Middle frontal gyrus (tissue), 1 donor: ENCODE measurements around the gene MOGAT3.
A peak's percentile ranks its signal among the peaks of the same experiment; 100 is the strongest.

Experiments
- DNase-seq: peaks from one replicate; pipeline ENCODE4 v3.0.0-alpha.2; 2015; ENCODE audit warnings: low spot score; ENCODE audit errors: extremely low spot score

Gene MOGAT3

DNA sequence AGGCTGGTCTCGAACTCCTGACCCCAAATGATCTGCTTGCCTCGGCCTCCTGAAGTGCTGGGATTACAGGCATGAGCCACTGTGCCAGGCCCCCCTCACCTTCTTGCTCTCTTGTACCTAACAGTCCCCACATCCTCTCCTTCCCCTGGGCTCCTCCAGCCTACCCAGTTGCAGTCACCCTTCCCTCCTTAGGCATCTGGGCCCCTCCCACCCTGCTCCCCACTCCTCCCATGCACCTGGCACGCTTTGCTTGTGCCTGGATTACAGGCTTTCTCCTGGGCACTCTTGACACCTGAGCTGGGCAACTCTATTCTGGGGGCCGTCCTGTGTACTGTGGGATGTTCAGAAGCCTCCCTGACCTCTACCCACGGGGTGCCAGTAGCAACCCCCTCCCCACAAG is 33.8 kb upstream of the MOGAT3 start:
- DNase-seq = no peak

DNA sequence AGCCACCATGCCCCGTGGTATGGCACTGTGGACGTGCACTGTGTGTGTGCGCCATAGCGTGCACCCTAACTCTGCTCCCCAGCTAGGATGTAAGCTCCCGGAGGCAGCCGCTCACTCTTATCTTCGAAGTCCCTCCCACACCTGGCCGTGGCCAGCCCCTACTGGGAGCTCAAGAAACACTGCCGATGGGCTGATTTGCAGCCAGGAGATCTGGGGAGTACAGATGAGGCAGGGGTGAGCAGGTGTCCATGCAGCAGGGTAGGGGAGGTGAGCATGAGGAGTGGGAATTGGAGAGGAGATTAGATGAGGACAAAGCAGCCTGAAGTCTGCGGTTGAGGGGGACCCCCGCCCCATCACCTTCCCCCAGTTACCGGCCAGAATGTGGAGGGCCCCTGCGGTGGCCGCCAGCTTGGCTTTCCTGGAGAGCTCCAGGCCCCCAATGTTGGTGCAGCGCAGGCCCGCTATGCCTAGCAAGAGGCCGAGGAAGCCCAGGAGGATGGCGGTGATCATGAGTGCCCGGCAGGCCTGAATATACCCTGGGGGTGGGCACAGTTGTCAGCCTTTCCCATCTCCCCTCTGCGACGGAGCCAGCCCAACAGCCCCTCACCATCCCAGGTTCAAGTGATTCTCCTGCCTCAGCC is 33.2 kb upstream of the MOGAT3 start:
- DNase-seq = no peak

DNA sequence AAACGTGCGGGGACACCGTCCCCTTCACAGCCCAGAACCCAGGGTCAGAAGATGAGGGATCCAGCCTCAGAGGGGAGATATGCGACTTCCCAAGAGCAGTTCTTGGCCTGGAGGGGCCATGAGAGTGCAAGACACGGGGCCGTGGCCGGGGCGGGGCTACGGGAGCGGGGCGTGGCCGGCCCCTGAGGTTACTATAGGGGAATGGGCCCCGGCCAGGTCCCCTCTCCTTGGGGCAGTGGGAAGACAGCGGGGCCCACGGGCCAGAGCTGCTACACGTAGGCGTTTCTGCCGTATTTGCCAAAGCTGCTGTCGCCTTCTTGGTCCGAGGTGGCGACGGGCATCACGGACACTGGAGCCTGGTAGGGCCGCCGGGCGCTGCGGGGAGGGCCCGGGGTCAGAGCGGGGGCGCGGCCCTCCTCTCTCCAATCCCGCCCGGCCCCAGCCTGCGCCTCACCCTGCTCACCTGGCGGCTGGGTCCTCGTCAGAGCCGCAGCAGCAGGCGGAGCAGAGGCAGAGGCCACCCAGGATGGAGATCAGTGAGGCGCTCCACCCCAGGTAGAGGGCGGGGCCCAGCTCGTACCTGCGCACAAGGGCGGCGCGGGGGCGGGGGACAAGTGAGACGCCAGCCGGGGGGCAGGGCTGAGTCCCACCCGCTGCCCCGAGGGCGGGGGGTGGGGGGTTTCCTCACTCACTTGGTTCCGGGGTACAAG is 31.5 kb upstream of the MOGAT3 start:
- no peak for DNase-seq

DNA sequence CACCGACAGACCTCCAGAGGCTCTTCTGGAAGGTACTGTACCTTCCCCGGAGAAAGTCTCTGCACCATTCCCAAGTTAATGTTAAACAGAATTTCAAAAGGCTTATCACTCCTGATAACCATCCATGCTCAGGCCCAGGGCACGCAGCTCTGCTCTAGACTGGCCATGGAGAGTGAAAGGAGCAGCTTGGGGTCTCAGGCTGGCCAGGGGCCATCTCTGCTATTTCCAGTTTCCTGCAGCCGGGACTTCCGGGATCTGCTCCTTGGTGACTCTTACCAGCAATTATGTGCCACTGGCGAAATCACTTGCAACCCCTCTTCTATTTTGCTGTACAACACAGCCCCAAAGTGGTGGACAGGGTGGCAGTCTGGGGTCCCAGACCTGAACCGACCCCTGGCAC is 30.8 kb upstream of the MOGAT3 start:
- DNase-seq = no peak

DNA sequence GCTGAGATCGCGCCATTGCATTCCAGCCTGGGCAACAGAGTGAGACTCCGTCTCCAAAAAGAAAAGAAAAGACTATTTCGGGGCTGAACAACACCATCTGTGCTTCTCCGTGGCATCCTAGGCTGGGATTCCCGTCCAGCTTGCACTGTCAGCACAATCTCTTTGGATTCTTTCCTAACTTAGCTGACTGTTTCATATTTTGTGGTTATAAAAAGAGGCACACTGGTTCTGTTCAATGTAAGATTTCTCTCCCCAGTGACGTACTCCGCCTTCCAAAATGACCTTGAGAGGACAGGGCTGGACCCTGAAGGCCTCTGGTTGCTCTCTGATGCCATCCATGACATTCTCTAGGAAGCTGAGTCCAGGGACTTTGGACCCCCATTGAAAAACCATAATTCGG is 25.9 kb upstream of the MOGAT3 start:
- peak; percentile 40 for DNase-seq

DNA sequence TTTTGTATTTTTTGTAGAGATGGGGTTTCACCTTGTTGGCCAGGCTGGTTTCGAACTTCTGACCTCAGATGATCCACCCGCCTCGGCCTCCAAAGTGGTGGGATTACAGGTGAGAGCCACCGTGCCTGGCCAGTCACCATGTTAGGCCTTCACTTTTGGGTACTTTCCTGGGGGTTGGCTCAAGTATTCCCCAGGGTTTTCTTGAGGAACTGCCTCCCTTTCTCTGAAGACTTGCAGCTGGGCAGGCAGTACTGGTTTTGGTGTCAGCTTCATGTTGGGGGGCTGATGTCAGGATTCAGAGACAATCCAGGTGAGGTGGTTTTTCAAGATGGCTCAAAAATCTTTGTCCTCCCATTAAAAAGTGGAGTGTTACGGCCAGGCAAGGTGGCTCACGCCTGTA is 24.8 kb upstream of the MOGAT3 start:
- DNase-seq = no peak

DNA sequence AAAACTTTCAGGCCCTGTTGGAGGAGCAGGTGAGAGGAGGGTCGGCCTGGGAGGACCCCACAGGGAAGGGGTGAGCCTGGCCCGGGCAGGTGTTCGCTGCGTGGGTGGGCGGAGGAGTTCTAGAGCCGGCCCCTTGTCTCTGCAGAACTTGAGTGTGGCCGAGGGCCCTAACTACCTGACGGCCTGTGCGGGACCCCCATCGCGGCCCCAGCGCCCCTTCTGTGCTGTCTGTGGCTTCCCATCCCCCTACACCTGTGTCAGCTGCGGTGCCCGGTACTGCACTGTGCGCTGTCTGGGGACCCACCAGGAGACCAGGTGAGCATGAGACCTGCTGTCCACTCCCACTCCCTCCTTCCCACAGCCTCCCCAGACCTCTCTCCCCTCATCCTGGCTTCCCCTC is 22.7 kb upstream of the MOGAT3 start:
- no peak for DNase-seq

DNA sequence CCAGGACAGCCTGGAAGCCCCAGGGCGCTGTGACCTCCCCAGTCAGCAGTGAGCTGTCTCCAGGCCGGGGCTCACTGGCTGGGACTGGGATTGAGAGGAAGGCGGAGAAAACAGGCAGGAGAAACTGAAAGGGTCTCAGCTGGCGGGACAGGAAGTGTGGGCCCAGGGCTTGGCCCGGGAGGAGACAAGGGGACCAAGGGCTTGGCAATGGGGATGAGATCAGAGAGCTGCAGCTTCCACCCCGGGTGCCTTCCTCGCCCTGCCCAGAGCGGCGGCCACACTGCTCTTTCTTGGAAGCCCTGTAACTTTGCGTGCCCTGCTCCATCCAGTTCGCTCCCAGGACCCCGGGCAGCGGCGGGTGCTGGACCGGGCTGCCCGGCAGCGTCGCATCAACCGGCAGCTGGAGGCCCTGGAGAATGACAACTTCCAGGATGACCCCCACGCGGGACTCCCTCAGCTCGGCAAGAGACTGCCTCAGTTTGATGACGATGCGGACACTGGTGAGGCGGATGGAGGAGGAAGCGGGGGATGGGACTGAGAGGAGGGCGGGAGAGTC is 21.5 kb upstream of the MOGAT3 start:
- no peak for DNase-seq

DNA sequence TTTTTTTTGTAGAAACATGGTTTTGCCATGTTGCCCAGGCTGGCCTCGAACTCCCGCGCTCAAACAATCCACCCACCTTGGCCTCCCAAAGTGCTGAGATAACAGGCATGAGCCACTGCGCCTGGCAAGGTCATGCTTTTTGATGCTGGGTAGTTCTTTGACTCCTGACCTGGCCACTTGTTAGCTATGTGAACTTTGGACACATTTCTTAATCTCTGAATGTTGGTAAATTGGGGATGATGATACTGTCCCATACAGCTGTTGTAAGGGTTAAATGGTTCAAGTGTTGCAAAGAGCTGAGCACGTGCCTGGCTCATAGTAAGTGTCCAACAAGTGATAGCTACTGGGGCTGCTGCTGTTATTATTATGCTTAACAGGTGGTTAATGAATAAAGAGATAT is 19.5 kb upstream of the MOGAT3 start:
- no peak for DNase-seq

DNA sequence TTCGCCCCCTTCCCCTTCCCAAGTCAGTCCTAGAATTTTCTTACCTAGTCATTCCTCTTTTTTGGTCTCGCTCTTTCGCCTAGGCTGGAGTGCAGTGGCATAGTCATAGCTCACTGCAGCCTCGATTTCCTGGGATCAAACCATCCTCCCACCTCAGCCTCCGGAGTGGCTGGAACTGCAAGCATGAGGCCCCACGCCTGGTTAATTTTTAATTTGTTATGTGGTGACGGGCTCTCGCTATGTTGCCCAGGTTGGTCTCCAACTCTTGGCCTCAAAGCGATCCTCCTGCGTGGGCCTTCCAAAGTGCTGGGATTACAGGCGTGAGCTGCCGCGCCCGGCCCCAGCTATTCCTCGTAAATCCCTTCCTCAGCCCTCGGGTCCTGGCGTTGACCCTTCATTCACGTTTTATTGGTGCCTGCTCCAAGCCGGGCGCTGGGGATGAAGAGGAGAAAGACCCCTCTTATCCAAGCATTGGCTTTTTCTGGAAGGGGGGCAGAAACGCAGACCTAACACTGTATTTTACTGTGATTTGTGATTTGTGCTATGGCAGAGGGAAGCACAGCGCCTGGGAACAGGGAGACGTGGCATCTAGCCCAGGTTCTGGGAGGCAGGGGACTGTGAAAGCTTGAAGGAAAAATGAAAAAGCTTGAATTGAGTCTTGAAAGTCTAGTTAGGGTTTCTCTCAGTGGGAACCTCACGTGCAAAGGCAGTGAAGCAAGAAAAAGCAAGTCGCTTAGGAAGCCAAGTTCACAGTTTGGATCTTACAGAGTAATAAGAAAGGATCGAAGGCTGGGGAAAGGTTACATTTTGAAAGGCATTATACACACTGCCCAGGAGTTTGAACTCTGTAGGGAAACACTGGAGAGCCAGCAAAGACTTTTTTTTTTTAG is 17.6 kb upstream of the MOGAT3 start:
- DNase-seq = no peak

DNA sequence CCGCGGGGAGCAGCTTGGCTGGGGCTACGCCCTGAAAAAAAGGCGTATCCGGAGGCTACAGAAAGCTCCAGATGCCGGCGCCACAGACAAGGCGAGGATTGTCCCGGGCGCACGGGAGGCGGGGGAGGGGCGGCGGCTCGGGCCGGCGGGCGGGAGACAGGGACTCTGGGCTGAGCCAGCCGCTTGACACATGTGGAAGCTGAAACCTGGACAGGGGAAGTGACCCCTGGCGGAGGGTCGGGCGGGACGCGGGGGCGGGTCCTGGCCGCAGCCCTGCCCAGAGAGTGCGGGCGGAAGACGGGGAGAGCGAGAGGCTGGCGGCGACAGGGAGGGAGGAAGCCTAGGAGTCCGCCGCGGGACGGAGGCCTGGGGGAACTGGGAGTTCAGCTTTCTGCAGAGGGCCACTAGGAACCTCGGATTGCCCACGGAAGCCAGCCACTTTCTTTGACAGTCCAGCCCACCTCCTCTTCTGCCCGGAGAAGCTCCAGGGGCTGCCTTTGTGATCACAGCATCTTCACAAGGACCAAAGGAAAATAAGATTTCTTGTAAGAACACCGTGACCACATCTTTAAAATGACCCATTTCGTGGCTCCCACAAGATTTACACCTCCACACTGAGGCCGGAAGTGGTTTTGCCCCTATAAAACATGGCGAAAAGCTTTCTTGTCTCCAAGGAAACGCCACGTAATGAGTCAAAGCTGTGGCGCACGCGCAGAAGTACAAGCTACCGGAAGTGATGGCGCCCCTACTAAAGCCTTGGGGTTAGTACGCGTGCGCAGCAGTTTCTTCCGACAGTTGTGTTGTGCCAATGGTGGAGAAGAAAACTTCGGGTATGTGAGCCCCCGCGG is 16.8 kb upstream of the MOGAT3 start, which contains the start of the genes PLOD3 and ZNHIT1:
TSS of gene PLOD3 (minus strand) at position 194 of the 848 bp plus-strand sequence. CDS start 307 bp downstream, outside the sequence.
TSS of gene ZNHIT1 (plus strand) at position 778 of the 848 bp plus-strand sequence. CDS start at position 809, 31 bp downstream.
- peak; percentile 99 for DNase-seq

DNA sequence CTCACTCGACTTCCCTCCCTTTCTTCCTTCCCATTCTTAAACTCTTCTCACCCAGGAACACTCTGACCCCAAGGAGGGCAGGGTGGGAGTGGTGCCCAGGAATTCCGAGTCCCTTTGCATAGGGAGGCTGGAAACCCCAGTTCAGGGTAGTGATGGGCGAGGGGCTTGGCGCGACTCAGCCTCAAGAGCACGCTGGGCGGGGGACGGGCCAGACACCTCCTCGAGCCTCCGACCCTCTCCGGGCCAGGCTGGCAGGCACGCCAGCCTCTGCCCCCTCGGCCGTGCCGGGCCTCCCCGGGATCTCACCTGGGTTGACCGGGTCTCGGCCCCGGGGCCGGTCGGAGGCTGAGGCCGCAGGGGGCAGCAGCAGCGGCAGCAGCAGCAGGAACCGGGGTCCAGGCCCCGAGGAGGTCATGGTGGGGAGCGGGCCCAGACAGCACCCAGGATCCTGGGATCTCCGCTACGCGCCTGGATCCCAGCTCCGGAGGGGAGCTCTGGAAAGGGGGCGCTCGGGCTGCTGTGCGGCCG is 16.1 kb upstream of the MOGAT3 start:
- DNase-seq = no peak

DNA sequence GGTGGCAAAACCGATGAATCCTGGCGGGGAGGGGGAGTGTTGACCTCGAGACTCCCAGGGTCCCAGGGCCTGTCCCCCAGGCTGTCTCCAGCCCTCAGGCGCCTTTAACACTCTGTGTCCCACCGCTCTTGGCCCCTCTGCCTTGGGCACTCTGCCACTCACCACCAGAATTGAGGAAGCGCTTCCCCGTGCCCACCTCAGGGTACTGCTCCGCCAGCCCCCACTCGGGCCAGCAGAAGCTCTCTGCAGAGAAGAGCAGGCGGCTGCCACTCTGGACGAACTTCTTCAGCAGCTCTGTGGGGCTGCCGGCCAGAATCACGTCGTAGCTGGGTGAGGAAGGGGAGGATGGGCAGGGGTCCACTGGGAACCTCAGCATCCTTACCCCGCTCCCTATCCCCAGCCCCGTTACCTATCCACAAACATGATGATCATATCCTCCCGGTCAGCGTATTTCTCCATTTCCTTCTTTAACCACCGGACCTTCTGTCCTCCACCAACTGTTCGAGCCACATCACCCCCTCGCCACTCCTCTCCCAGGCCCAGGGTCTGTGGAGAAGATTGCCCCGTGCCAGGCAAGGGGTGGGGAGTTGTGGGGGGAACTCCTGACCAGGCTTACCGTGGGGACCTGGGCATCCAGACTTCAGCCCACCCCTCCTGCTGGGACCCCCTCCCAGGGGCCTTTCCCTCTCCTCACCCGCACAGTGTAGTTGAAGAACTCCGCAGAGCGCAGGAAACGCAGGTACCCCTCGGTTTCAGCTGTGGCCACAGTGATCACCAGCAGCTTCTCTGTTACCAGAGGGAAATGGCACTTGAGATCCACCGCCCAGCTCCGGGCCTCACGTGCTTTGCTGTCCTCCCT is 15.4 kb upstream of the MOGAT3 start:
- no peak for DNase-seq

DNA sequence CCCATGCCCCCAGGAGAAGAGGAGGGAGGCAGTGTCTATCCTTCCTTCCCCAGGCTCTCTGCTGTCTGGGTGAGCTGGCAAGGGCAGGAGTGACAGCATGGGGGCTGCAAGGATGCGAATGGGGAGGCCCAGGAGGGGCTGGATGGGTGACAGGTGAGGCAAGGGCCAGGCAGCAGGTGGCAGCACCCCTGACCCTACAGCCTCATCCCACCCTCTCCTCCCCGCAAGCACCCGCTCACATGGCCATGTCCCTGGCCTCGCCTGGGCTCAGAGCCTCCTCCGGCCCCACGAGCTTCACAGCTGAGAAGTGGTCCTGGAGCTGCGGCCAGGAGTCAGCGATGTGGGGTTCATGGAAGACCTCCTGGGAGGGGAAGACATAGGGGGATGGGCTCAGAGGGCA is 11.2 kb upstream of the MOGAT3 start:
- DNase-seq = no peak

DNA sequence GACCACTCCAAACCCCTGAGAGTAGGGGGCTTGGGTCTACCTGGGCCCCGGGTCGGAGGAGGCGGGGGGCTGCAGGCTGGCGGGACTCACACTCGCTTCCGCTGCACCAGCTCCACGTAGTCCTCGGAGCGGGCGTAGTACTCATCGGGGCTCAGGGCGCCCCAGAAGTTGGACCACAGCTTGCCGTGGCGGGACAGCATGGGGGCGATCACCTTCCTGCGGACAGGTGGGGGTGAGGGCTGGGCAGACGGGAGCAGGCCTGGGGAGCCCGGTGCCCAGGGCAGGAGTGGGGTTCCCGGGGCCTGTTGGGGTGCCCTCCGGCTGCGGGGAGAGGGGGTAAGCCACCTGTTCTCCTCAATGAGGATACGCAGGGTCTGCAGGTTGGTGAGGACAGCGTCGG is 10.7 kb upstream of the MOGAT3 start:
- no peak for DNase-seq

DNA sequence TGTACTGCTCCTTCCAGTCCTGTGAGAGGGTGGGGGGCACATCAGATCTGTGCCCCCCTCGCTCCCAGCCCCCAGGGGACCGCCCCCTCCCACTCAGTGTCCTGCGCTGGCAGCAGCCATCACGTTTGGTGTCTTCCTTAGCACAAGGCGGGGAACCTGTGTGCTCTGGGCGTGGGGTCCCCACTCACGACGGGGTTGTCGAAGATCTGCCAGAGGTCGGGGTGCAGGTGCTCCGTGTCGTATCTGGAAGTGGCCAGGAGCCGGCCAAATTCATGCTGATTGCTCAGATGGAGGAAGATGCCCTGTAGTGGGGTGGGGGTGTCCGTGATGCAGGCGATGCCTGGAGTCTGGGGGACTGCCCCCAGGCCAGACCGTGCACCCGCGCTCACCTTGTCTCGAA is 9.3 kb upstream of the MOGAT3 start:
- no peak for DNase-seq

DNA sequence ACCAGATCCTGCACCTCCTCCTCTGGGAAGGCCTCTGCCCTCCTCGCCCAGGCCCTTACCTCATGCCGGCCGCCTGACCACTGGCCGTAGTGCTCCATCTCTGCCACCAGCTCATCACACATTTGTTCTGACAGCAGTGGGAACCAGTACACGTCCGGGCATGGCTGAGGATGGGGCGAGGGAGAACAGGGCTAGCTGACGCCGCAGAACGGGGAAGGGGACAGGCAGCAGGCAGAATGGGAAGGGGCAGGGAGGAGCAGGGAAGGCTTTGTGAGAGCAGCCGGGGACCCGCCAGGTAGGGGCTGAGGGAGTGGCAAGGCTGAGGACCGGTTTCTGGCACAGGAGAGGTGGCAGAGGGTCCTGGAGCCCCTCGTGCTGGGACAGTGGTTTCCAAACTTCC is 8.0 kb upstream of the MOGAT3 start:
- no peak for DNase-seq

DNA sequence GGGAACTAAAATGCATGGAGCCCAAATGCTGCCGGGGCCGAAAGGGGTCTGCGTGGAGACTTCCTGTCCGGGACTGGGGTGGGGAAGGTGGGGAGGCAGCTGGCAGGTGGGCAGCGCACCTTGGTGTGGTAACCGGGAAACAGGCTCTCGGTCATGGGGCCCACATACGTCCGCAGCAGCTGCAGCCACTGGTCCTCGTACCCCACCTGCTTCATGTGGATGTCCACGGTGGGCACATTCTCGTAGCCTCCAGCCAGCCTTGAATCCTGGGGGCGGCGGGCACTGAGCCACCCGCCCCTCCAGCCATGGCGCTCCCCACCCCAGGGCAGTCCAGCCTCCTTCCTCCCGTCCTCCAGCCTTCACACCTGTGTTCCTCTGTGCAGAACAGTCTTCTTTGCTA is 6.6 kb upstream of the MOGAT3 start:
- DNase-seq = no peak

DNA sequence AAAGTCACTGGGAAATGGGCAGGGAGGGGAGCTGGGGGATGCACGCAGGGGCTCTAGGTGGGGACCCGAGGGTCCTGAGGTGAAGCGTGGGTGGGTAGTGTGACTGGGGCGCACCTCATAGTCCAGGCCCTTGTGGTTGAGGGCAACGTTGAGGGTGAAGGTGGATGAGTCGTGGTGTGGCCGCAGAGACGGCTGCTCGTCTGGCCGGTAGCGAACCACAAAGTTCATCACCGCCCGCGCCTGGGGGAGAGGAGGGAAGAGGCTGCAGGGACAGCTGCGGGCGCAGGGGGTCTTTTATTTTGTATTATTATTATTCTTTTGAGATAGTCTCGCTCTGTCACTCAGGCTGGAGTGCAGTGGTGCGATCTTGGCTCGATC is 5.8 kb upstream of the MOGAT3 start:
- no peak for DNase-seq
